Mesendoderm (in vitro differentiated cells): ENCODE data around the gene OSBPL5.

Experiments used
- DNase-seq: peaks from one replicate; pipeline ENCODE4 v3.0.0; 2013
- H2AK5ac ChIP-seq: 2 replicates; pipeline ENCODE4 v1.6.1; 2013; ENCODE audit warnings: low read length, inconsistent platforms
- H2BK120ac ChIP-seq: 2 replicates; pipeline ENCODE4 v1.6.1; 2013; ENCODE audit warnings: low read depth, mild to moderate bottlenecking, low read length, moderate library complexity, mixed read lengths
- H2BK15ac ChIP-seq: replicated peaks from 2 replicates; pipeline ENCODE4 v1.6.1; 2013; ENCODE audit warnings: low read depth, mild to moderate bottlenecking, moderate library complexity
- H2BK5ac ChIP-seq: 2 replicates; pipeline ENCODE4 v1.6.1; 2013; ENCODE audit warnings: low read length, inconsistent platforms
- H3K18ac ChIP-seq: 2 replicates; pipeline ENCODE4 v1.6.1; 2013; ENCODE audit warnings: mild to moderate bottlenecking, low read length, mixed read lengths
- H3K23ac ChIP-seq: one replicate; pipeline ENCODE4 v1.6.1; 2013; ENCODE audit warnings: low read length
- H3K27ac ChIP-seq: 2 replicates; pipeline ENCODE4 v1.5.1; 2013; ENCODE audit warnings: low read depth, mild to moderate bottlenecking, inconsistent platforms, low read length, moderate library complexity
- H3K27me3 ChIP-seq: 2 replicates; pipeline ENCODE4 v1.6.1; 2013; ENCODE audit warnings: low read length, control low read depth, mild to moderate bottlenecking, inconsistent platforms; ENCODE audit not compliant: insufficient read depth, poor library complexity
- H3K36me3 ChIP-seq: 2 replicates; pipeline ENCODE4 v1.6.1; 2013; ENCODE audit warnings: low read length, inconsistent platforms; ENCODE audit not compliant: control insufficient read depth, insufficient read depth
- H3K4ac ChIP-seq: one replicate; pipeline ENCODE4 v1.6.1; 2013; ENCODE audit warnings: low read depth, mild to moderate bottlenecking, low read length, moderate library complexity
- H3K4me1 ChIP-seq: 2 replicates; pipeline ENCODE4 v1.6.1; 2013; ENCODE audit warnings: low read depth, low read length, inconsistent platforms; ENCODE audit not compliant: control insufficient read depth
- H3K4me2 ChIP-seq: 2 replicates; pipeline ENCODE4 v1.6.1; 2013; ENCODE audit warnings: low read length
- H3K4me3 ChIP-seq: 2 replicates; pipeline ENCODE4 v1.5.1; 2013; ENCODE audit warnings: mild to moderate bottlenecking, low read length
- H3K56ac ChIP-seq: one replicate; pipeline ENCODE4 v1.6.1; 2013; ENCODE audit warnings: low read length
- H3K79me1 ChIP-seq: 2 replicates; pipeline ENCODE4 v1.6.1; 2013; ENCODE audit warnings: low read length, inconsistent platforms
- H3K79me2 ChIP-seq: 2 replicates; pipeline ENCODE4 v1.6.1; 2013; ENCODE audit warnings: mild to moderate bottlenecking, low read length; ENCODE audit not compliant: control insufficient read depth, insufficient read depth
- H3K9ac ChIP-seq: 2 replicates; pipeline ENCODE4 v1.6.1; 2013; ENCODE audit warnings: low read length, inconsistent platforms
- H4K5ac ChIP-seq: one replicate; pipeline ENCODE4 v1.6.1; 2013; ENCODE audit warnings: low read length
- H4K8ac ChIP-seq: one replicate; pipeline ENCODE4 v1.6.1; 2013; ENCODE audit warnings: low read depth, mild to moderate bottlenecking, control low read depth, low read length, moderate library complexity
- WGBS: extraction: QIAGEN DNeasy Blood & Tissue Kit; methylation state at CpG from one replicate; pipeline ENCODE4 v1.1.7; 2013; ENCODE audit warnings: low lambda C conversion rate, missing lambda C conversion rate; ENCODE audit not compliant: insufficient coverage; ENCODE audit errors: extremely low coverage; 5-methylcytosine and 5-hydroxymethylcytosine counted together

Gene OSBPL5

DNA sequence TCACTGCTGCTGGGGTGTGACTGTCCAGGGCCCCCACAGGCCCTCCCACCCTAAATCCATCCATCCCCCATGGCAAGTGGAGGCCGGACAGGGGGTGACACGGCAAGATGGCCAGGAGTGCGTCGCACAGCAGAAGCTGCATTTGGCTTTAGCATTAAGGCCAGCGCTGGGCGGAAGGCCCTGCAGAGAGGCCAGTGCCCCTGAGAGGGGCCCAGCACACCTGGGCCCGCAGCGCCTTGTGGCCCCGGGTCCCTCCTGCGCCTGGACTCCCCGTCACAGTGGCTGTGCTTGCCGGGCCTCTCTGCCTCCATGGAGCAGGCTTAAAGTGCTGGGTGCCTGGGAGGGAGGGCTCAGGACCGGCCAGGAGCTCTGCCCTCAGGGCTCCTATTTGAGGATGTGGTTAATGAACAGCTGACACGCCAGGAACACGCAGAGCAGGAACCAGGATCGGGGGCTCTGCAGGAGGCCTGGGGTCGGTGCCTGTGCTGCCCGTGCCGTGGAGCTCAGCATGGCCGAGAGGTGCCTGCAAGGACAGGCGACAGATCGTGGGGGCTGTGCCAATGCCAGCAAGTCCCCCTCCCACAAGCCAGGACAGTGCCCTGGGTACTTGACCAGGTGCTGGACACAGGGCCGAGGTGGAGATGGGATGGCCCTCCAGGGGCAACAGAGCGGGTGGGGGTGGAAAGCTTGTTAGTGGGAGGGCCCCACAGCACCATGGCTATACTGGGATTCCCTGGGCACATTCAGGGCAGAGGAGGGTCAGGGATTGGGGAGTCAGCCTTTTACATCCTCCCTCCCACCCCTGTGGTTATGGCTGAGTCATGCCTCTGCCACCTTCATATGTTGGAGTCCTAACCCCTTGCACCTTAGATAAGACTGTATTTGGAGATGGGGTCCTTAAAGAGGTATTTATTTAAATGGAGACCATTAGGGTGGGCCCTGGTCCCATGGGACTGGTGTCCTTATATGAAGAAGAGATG is 77.0 kb downstream of the OSBPL5 start:
- no peaks in the 10 kb centered on the region for H3K79me2 ChIP-seq
- no peak overlapping the region for H3K27ac ChIP-seq
- H3K79me1 ChIP-seq, result no peaks in the 10 kb centered on the region
- no peak overlapping the region for H3K23ac ChIP-seq
- no peak overlapping the region for H3K9ac ChIP-seq
- no peak overlapping the region for H2BK15ac ChIP-seq
- no peak overlapping the region for H4K8ac ChIP-seq
- H2BK120ac ChIP-seq, result no peak overlapping the region
- H3K4me2 ChIP-seq, result no peak overlapping the region
- H3K36me3 ChIP-seq, result no peaks in the 10 kb centered on the region
- H2BK5ac ChIP-seq, result no peak overlapping the region
- no peak overlapping the region for H4K5ac ChIP-seq
- no peaks in the 10 kb centered on the region for H3K27me3 ChIP-seq
- no peak overlapping the region for H3K18ac ChIP-seq
- H3K4ac ChIP-seq, result no peak overlapping the region
- H2AK5ac ChIP-seq, result no peak overlapping the region
- H3K4me3 ChIP-seq, result no peak overlapping the region
- no peak for DNase-seq
- no peak overlapping the region for H3K56ac ChIP-seq
- WGBS, result no CpG with 5 or more reads among the region's 24 CpGs
- H3K4me1 ChIP-seq, result no peaks in the 10 kb centered on the region

DNA sequence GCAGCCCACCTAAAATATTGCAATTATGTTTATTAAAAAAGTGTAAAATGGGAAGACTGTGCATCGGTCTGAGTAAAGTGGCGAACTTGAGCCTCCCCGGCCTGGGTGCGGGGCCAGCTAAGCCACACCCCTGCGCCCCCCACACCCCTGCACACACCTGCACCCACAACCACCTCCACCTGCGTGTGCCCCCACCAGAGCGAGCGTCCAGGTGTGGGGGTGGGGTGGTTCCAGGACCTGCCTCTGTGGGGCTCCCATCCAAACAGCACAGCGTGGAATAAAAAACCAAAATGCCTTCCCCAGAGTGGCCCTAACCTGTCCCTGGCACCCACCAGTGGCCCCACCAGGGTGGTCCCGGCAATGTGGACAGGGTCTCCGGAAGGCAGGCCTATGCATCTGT is 77.7 kb downstream of the OSBPL5 start:
- no peak overlapping the region for H3K9ac ChIP-seq
- no peak overlapping the region for H2AK5ac ChIP-seq
- no peaks in the 10 kb centered on the region for H3K79me2 ChIP-seq
- H4K5ac ChIP-seq, result no peak overlapping the region
- no peaks in the 10 kb centered on the region for H3K27me3 ChIP-seq
- no peak overlapping the region for H4K8ac ChIP-seq
- no peak overlapping the region for H3K4me3 ChIP-seq
- no peak overlapping the region for H3K27ac ChIP-seq
- H2BK120ac ChIP-seq, result no peak overlapping the region
- H2BK15ac ChIP-seq, result no peak overlapping the region
- H3K79me1 ChIP-seq, result no peaks in the 10 kb centered on the region
- DNase-seq, result no peak
- no peak overlapping the region for H3K18ac ChIP-seq
- H3K36me3 ChIP-seq, result no peaks in the 10 kb centered on the region
- no peak overlapping the region for H3K4me2 ChIP-seq
- no CpG with 5 or more reads among the region's 11 CpGs for WGBS
- H3K23ac ChIP-seq, result no peak overlapping the region
- H2BK5ac ChIP-seq, result no peak overlapping the region
- no peak overlapping the region for H3K4ac ChIP-seq
- H3K56ac ChIP-seq, result no peak overlapping the region
- H3K4me1 ChIP-seq, result no peaks in the 10 kb centered on the region

DNA sequence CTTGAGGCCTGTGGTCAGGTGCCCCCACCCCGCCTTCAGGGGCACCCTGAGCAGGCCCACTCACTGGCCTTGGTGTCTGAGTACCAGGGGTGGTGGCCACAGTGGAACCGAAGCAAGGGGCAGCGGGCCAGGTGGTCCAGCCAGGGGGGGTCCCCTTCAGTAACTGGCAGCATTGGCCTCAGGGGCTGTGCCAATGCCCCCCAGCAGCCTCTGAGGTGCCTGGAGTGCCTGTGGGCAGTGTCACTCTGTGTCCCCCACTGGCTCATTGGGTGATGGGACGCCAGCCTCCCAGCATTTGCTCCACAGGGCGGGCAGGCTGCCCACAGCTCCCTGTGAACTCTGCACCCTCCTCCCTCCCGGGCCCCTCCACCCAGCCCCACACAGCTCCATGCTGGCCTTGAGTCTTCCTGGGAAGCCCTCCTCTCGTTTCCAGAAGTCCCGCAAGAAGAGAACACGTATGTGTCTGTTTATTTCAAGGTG is 78.4 kb downstream of the OSBPL5 start:
- Histone ChIP-seq H3K4me3 (no peak overlapping the region), H3K27ac (no peak overlapping the region), H3K4me1 (no peaks in the 10 kb centered on the region), H3K23ac (no peak overlapping the region), H3K56ac (no peak overlapping the region), H3K18ac (no peak overlapping the region), H3K4me2 (no peak overlapping the region), H4K5ac (no peak overlapping the region), H2BK120ac (no peak overlapping the region), H2BK15ac (no peak overlapping the region), H2AK5ac (no peak overlapping the region), H3K79me2 (no peaks in the 10 kb centered on the region), H3K27me3 (no peaks in the 10 kb centered on the region), H3K36me3 (no peaks in the 10 kb centered on the region), H3K4ac (no peak overlapping the region), H4K8ac (no peak overlapping the region), H2BK5ac (no peak overlapping the region), H3K79me1 (no peaks in the 10 kb centered on the region), H3K9ac (no peak overlapping the region)
- DNase-seq, result no peak
- WGBS, result no CpG with 5 or more reads among the region's 9 CpGs

DNA sequence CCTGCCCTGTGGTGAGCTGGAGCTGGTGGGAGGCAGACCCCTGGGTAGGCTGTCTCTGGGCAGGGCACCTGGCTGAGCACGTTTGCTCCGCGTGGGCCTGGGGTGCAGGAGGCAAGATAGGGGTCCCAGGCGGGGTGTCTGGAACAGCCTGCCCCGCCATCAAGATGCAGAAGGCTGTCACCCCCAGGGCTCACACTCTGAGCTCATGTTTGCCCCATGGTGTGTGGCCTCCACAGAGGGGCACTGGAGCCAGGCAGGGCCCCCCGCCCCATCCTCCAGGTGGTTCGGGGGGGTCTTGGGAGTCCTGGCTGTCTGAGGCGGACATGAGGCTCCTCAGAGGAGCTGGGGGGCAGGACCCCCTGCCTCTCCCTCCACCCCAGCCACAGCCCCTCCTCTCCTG is 79.0 kb downstream of the OSBPL5 start:
- no peaks in the 10 kb centered on the region for H3K4me1 ChIP-seq
- H3K79me2 ChIP-seq, result no peaks in the 10 kb centered on the region
- H3K18ac ChIP-seq, result no peak overlapping the region
- no CpG with 5 or more reads among the region's 8 CpGs for WGBS
- no peak overlapping the region for H2AK5ac ChIP-seq
- H3K27ac ChIP-seq, result no peak overlapping the region
- H3K36me3 ChIP-seq, result no peaks in the 10 kb centered on the region
- no peak overlapping the region for H2BK120ac ChIP-seq
- no peak overlapping the region for H2BK5ac ChIP-seq
- H3K9ac ChIP-seq, result no peak overlapping the region
- H4K8ac ChIP-seq, result no peak overlapping the region
- H3K79me1 ChIP-seq, result no peaks in the 10 kb centered on the region
- DNase-seq, result no peak
- H3K23ac ChIP-seq, result no peak overlapping the region
- H2BK15ac ChIP-seq, result no peak overlapping the region
- no peaks in the 10 kb centered on the region for H3K27me3 ChIP-seq
- H4K5ac ChIP-seq, result no peak overlapping the region
- H3K4ac ChIP-seq, result no peak overlapping the region
- H3K56ac ChIP-seq, result no peak overlapping the region
- H3K4me2 ChIP-seq, result no peak overlapping the region
- H3K4me3 ChIP-seq, result no peak overlapping the region

DNA sequence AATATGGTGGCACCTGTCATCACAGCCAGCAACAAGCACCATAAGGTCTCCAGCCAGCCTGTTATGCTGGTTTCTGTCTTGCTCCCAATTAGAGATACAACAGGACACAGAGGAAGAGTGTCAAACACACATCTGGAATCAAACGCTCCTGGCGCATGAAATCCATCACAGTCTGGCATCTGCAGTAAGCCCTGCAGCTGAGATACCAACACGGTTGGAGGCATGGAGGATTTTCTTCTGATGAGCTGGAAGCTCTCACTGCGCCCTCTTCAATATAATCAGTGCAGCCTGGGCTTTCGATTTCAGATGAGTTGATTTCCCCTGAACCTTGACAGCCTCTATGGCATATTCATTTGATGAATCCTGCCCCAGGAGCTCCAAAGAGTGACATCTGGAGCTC is 80.1 kb downstream of the OSBPL5 start:
- Histone ChIP-seq H2AK5ac (no peak overlapping the region), H2BK120ac (no peak overlapping the region), H3K4me1 (no peaks in the 10 kb centered on the region), H3K27ac (no peak overlapping the region), H3K18ac (no peak overlapping the region), H3K23ac (no peak overlapping the region), H3K79me2 (no peaks in the 10 kb centered on the region), H4K5ac (no peak overlapping the region), H3K79me1 (no peaks in the 10 kb centered on the region), H2BK5ac (no peak overlapping the region), H3K36me3 (no peaks in the 10 kb centered on the region), H3K4me3 (no peak overlapping the region), H3K4ac (no peak overlapping the region), H4K8ac (no peak overlapping the region), H3K56ac (no peak overlapping the region), H2BK15ac (no peak overlapping the region), H3K4me2 (no peak overlapping the region), H3K9ac (no peak overlapping the region), H3K27me3 (no peaks in the 10 kb centered on the region)
- no CpG with 5 or more reads among the region's 5 CpGs for whole genome bisulfite sequencing
- DNase-seq, result no peak
